MM.1S (cell line): ENCODE data around the gene TPSAB1.
"Not testable (repeated sequence)": the region's sequence is repeated elsewhere in the genome, so short reads cannot be mapped to it uniquely, and the experiment has no call there.

Experiments used
- DNase-seq: peaks from one replicate; pipeline ENCODE4 v3.0.0-alpha.2; 2015
- H2AFZ ChIP-seq: fragments of 300-600 bp; sonication (generic); 2 replicates; pipeline ENCODE4 v1.6.0; 2016; ENCODE audit warnings: antibody characterized with exemption, low read length
- H3F3A ChIP-seq: fragments of 300-600 bp; sonication (generic); 2 replicates; pipeline ENCODE4 v1.6.1; 2016; ENCODE audit warnings: mild to moderate bottlenecking, antibody characterized with exemption, low read length, moderate library complexity, mixed read lengths; ENCODE audit not compliant: insufficient read depth
- H3K27ac ChIP-seq: fragments of 300-600 bp; sonication (generic); 2 replicates; pipeline ENCODE4 v1.5.1; 2016; ENCODE audit warnings: mild to moderate bottlenecking, low read length
- H3K27me3 ChIP-seq: fragments of 300-600 bp; sonication (generic); replicated peaks from 2 replicates; pipeline ENCODE4 v1.6.0; 2016; ENCODE audit warnings: low read length; ENCODE audit not compliant: insufficient read depth
- H3K36me3 ChIP-seq: fragments of 300-600 bp; sonication (generic); replicated peaks from 2 replicates; pipeline ENCODE4 v1.6.1; 2016; ENCODE audit warnings: mild to moderate bottlenecking, low read length, mixed read lengths; ENCODE audit not compliant: insufficient read depth
- H3K4me1 ChIP-seq: fragments of 300-600 bp; sonication (generic); 2 replicates; pipeline ENCODE4 v1.6.1; 2016; ENCODE audit warnings: low read length, mixed read lengths
- H3K4me2 ChIP-seq: fragments of 300-600 bp; sonication (generic); 2 replicates; pipeline ENCODE4 v1.6.0; 2016; ENCODE audit warnings: low read depth, low read length
- H3K4me3 ChIP-seq: fragments of 300-600 bp; sonication (generic); 2 replicates; pipeline ENCODE4 v1.5.1; 2016; ENCODE audit warnings: low read length, mixed read lengths
- H3K79me2 ChIP-seq: fragments of 300-600 bp; sonication (generic); 2 replicates; pipeline ENCODE4 v1.6.1; 2016; ENCODE audit warnings: mixed run types, low read length, mixed read lengths
- H3K9ac ChIP-seq: fragments of 300-600 bp; sonication (generic); 2 replicates; pipeline ENCODE4 v1.6.1; 2016; ENCODE audit warnings: low read length, mixed read lengths
- H3K9me2 ChIP-seq: fragments of 300-600 bp; sonication (generic); replicated peaks from 2 replicates; pipeline ENCODE4 v1.6.1; 2016; ENCODE audit warnings: mild to moderate bottlenecking, low read length, mixed read lengths; ENCODE audit not compliant: insufficient read depth
- H3K9me3 ChIP-seq: fragments of 300-600 bp; sonication (generic); replicated peaks from 2 replicates; pipeline ENCODE4 v1.6.1; 2016; ENCODE audit warnings: mild to moderate bottlenecking, low read length, mixed read lengths; ENCODE audit not compliant: insufficient read depth
- H4K20me1 ChIP-seq: fragments of 300-600 bp; sonication (generic); 2 replicates; pipeline ENCODE4 v1.6.1; 2016; ENCODE audit warnings: mild to moderate bottlenecking, low read length, moderate library complexity, mixed read lengths; ENCODE audit not compliant: insufficient read depth
- CTCF ChIP-seq: fragments of 300-600 bp; sonication (generic); IDR thresholded peaks from 2 replicates; pipeline ENCODE4 v1.5.1; 2016; ENCODE audit warnings: antibody characterized with exemption, low read length, mixed read lengths
- EZH2 ChIP-seq: fragments of 300-600 bp; sonication (generic); optimal IDR thresholded peaks from 2 replicates; pipeline ENCODE3; 2017; ENCODE audit warnings: low read depth, mild to moderate bottlenecking, antibody characterized with exemption, low read length, mixed read lengths
- EZH2phosphoT487 ChIP-seq: fragments of 300-600 bp; sonication (generic); IDR thresholded peaks from 2 replicates; pipeline ENCODE4 v1.6.1; 2018; ENCODE audit warnings: antibody characterized with exemption, low read length

TPSAB1 gene

GRCh38 chr16:1240436-1240835 lies at the start of gene TPSAB1:
Gene TPSAB1, plus strand, starts transcription at chr16:1240705. Its CDS starts 234 bp downstream, at chr16:1240939.
- not testable (repeated sequence) for H3K9ac ChIP-seq, H3K4me3 ChIP-seq, H3K4me1 ChIP-seq, H3K27ac ChIP-seq, H3K9me3 ChIP-seq, H3F3A ChIP-seq, H3K36me3 ChIP-seq, H2AFZ ChIP-seq, H3K79me2 ChIP-seq, DNase-seq, H4K20me1 ChIP-seq, H3K9me2 ChIP-seq, H3K4me2 ChIP-seq
- H3K27me3 ChIP-seq: peaks cover 15% of the 10 kb centered on the region

- not testable (repeated sequence) for H2AFZ ChIP-seq, H3K4me3 ChIP-seq, H3K9me3 ChIP-seq, H3K27ac ChIP-seq, H4K20me1 ChIP-seq, DNase-seq, H3K36me3 ChIP-seq, H3K9me2 ChIP-seq, H3K4me2 ChIP-seq, H3K9ac ChIP-seq, H3F3A ChIP-seq, H3K79me2 ChIP-seq, H3K4me1 ChIP-seq
- peaks cover 57% of the 10 kb centered on the region for H3K27me3 ChIP-seq
These were observed 49.7 kb upstream of the TPSAB1 start for GRCh38 chr16:1190789-1191188.

GRCh38 chr16:1192384-1193073 lies 48.0 kb upstream of the TPSAB1 start:
- H3K79me2 ChIP-seq: no peaks in the 10 kb centered on the region
- no peaks in the 10 kb centered on the region for H4K20me1 ChIP-seq
- H3K4me3 ChIP-seq: no peak overlapping the region
- H3K9me3 ChIP-seq: no peaks in the 10 kb centered on the region
- no peaks in the 10 kb centered on the region for H3K4me1 ChIP-seq
- H3K36me3 ChIP-seq: no peaks in the 10 kb centered on the region
- no peak overlapping the region for H3K9ac ChIP-seq
- peaks cover 61% of the 10 kb centered on the region for H3K27me3 ChIP-seq
- H3K4me2 ChIP-seq: no peak overlapping the region
- no peaks in the 10 kb centered on the region for H3F3A ChIP-seq
- TF ChIP-seq CTCF: no peak
- TF ChIP-seq EZH2: no peak
- no peak for TF ChIP-seq EZH2phosphoT487
- no peak for DNase-seq
- no peak overlapping the region for H2AFZ ChIP-seq
- no peaks in the 10 kb centered on the region for H3K9me2 ChIP-seq
- no peak overlapping the region for H3K27ac ChIP-seq

GRCh38 chr16:1193143-1193824 lies 47.2 kb upstream of the TPSAB1 start:
- Histone ChIP-seq H3K36me3 (no peaks in the 10 kb centered on the region), H3K79me2 (no peaks in the 10 kb centered on the region), H2AFZ (no peak overlapping the region), H3K4me3 (no peak overlapping the region), H3K9me2 (no peaks in the 10 kb centered on the region), H3K4me2 (no peak overlapping the region), H3K4me1 (no peaks in the 10 kb centered on the region), H3K9ac (no peak overlapping the region), H3K9me3 (no peaks in the 10 kb centered on the region), H3F3A (no peaks in the 10 kb centered on the region), H3K27me3 (peaks cover 60% of the 10 kb centered on the region), H3K27ac (no peak overlapping the region), H4K20me1 (no peaks in the 10 kb centered on the region)
- DNase-seq: no peak
- TF ChIP-seq CTCF (no peak), EZH2phosphoT487 (no peak), EZH2 (no peak)
